HK-2 (cell line): ENCODE results near the gene SERPINE2.

Source experiments
- DNase-seq: peaks from one replicate; pipeline ENCODE4 v3.0.0-alpha.2; 2018; ENCODE audit not compliant: unreplicated experiment

The SERPINE2 gene

DNA sequence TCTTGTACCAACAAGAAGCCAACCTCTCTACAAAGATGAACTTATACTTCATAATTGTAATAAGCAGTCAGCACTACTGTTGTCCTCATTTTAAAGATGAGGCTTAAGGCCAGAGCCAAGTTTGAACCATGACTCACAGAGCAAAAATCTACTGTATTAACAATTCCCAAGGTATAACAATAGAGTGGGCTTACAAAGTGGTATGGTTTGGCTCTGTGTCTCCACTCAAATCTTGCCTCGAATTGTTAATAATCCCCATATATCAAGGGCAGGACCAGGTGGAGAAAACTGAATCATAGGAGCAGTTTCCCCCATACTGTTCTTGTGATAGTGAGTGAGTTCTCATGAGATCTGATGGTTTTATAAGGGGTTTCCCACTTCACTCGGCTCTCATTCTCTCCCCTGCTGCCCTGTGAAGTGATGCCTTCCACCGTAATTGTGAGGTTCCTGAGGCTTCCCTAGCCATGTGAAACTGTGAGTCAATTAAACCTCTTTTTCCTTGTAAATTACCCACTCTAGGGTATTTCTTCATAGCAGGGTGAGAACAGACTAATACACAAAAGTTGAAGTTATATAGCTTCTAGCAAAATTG lies 62.4 kb downstream of the SERPINE2 start:
- no peak for DNase-seq

- no peak for DNase-seq
Measured at GRCh38 chr2:223973606-223974005, 65.5 kb downstream of the SERPINE2 start.

GRCh38 chr2:223972656-223973102 lies 66.4 kb downstream of the SERPINE2 start:
- DNase-seq = no peak

DNA sequence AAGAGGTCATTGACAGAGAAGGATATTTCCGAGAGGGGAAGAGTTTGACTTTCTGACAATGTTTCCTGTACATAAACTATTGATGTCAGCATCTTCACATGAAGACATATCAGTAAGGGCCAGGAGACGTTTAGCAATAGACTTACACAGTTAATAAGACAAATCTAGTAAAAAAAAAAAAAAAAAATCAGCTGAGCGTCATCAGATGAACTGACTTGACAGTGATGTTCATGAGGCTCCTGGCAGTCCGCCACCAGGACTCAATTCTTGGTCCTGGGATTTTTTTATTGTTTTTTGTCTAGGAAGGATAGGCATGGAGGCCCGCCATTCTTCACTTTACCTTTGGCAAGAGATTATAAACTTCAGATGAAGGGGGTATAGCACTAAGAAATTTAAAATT lies 67.4 kb downstream of the SERPINE2 start:
- no peak for DNase-seq

DNA sequence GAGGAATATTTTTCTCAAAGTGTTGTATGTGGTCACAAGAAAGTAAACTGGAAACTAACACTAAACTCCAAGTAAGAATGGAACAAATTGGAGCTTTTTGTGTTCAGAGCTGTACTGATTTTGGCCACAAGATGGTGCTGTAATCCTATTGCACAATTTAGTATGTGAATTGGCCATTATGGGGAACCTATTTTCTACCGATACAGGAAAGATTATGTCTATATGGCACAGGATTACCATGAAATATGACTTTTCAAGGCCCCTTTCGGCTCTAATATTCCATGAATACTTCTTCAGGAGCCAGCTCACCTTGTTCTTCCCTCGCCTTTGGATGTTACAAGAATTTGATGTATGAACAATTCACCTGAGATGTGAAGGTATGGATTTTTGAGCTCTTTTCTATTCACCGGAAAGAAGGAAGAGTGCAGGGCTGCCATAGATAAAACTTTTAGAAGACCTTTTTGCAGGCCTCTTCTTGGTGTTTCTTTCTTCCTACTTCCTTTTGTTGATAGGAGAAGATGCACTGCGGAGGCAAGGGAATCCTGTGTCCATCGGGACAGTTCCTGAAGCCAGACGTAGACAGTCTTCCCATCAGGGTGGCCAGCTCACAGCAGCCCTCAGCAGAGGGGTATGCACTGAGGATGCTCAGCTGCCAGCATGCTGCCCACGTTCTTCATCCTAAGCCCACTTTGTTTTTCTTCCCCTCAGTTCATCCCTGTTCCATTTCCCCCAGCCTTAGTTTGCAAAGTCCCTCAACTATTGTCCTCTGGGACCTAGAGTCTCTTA lies 68.5 kb downstream of the SERPINE2 start:
- peak; percentile 33 for DNase-seq

GRCh38 chr2:223969856-223970255 lies 69.2 kb downstream of the SERPINE2 start:
- DNase-seq = no peak

GRCh38 chr2:223969315-223969714 lies 69.8 kb downstream of the SERPINE2 start:
- no peak for DNase-seq

DNA sequence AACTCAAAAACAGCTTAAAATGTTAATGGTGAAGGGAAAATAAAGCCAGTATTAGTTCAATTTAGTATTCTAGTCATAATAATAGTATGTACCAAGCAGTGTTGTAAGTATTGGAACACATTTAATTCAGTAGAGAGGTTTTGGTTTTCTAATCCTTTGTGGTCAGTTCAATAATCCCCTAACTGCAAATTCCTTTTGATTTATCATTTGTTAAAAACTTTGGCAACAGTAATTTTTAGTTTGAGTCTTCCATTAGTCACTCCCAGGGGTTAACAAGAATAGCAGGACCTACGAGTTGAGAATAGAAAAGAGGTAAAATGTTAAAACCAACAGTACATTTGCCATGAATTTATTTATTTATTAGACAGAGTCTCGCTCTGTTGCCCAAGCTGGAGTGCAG lies 71.1 kb downstream of the SERPINE2 start:
- DNase-seq = no peak

- no peak for DNase-seq
Measured at GRCh38 chr2:223959688-223960087, 79.4 kb downstream of the SERPINE2 start.

GRCh38 chr2:223957092-223957851 lies 81.8 kb downstream of the SERPINE2 start, which contains the start of gene MRPL44:
Gene MRPL44 (plus strand): TSS chr2:223957463. CDS start chr2:223957473, 10 bp downstream.
- peak; percentile 96 for DNase-seq

DNA sequence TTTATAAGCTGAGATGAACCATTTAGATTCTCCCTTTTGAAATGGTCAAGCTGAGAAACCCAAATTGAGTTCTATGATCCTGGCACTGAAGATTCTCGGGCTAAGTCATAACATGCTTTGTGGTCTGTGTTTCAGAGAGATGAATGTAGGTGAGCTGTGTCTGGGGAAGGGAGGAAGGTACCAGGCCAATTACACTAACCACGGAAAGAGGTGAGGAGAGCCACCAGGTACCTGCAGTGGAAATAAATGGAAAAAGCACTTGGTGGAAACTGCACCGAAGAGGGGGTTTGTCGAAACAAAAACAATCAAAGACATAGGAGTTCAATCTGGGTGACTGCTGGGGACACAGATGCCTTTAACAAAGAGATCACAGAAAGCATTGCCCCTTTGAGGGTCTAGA lies 82.8 kb downstream of the SERPINE2 start:
- no peak for DNase-seq

DNA sequence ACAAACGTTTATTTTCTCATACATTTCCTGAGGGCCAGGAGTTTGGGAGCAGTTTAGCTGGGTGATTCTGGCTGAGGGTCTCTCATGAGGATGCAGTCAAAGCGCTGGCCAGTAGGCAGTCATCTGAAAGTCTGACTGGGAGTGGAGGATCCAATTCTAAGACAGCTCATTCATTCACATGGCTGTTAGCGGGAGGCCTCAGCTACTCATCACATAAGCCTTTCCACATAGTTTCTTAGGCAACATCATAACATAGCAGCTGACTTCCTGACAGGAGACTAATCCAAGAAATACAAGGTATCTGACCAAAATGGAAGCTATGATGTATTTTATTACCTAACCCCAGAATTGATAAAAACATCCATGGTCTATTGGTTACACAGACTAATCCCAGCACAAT lies 84.7 kb downstream of the SERPINE2 start:
- DNase-seq = no peak

DNA sequence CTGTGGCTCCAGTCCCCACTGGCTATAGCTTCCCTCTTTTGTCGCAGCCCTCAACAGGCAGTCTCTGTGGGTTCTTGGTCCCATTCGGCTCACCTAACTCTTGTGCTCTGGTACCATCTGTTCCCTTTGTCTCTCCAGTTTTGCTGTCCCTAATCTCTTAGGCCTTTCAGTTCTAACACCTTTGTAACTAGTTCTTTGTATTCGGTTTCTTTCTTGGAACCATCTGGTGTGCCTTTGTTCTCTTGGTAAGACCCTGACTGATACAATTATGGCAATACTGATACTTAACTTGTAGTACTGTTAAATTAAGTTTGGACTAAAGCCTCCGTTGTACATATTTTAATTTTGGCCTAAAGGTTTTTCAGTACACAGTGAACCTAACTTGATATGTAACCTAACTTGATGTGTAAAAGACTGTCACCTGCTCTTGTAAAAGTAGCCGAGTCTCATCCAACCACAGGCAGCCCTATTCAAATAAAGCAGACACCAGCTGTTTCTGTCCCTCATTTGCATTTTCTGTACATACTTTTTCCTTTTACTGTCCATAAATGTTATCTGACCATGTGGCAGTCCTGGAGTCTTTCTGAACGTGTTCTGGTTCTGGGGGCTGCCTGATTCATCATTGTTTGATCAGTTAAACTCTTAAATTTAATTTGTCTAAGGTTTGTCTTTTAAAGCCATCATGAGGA lies 86.7 kb downstream of the SERPINE2 start:
- DNase-seq = no peak

GRCh38 chr2:223950448-223951347 lies 88.4 kb downstream of the SERPINE2 start:
- DNase-seq = no peak

DNA sequence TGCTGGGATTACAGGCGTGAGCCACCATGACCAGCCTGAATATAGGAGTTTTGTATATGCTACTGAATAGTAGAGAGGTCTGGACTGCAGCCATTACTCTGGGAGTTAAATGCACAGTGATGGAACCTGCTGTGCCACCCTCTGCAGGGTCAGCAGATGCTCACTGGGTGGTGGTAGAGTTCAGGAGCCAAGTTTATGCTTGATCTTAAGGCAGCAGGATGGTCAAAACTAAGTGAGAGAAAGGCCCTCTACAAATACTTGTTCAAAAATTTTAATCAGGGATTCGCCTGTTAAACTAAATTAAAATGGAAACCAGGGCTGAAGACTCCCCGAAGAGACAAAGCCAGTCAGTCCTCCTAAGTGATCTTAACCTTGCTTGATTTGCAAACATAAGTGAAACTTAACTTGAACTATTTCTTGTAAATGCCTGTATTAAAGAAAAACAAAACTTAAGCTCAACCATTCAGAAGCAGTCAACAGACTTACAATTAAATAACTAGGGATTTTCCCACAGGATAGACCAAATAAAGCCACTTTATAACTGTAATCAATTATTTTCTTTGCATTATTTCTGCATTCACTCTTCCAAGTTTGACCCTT lies 89.7 kb downstream of the SERPINE2 start:
- no peak for DNase-seq

GRCh38 chr2:223947711-223948205 lies 91.3 kb downstream of the SERPINE2 start:
- no peak for DNase-seq

DNA sequence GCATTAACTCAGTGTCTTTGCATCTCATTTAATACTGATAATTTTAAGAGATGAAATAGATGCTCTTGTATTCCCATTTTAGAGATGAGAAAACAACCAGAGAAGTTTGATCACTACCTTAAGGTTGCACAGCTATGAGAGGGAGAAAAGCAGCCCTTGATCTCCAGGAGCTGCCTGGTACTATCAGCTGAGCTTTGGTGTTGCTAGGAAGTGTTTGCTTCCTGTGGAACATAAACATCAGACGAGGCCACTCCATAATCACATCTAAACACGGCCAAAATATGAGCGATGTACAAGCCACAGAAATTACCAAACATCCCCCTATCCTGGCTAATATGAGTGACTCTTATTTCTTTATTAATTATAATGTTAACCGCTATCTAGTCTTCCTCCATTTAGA lies 93.3 kb downstream of the SERPINE2 start:
- DNase-seq = no peak

DNA sequence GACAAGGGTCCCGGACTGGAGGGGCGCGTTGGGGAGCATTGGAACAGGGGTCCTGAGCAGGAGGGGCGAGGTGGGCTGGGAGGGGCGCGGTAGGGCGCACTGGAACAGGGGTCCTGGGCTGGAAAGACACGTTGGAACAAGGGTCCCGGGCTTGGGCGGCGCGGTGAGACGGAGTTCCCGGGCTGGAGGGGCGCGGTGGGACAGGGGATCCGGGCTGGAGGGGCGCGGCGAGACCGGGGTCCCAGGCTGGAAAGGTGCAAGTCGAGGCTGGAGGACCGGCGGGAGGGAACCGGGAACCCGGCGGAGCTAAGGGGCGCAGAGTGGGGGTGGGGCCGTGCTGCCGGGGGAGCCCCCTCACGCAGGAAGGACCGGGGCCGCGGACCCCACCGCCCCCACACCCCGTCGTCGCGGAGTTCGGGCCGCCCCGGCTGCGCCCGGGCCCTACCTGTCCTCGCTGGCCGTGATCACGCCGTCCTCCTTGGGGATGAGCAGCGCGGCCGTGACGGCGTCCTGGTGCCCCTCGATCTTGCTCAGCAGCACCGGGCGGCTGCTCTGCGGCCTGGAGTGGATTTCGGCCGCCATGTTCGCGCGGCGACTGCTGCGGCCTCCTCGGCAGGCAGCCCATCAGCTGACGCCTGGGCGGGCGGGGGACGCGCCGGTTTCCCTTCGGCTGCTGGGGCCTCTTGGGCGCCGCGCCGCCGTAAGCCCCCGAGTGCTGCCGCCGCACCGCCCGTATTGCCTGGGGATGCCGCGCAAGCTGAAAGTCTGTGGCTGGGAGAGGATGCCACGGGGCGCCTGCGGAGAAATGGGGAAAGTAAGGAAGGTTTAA lies 94.2 kb downstream of the SERPINE2 start, which contains the start of gene WDFY1:
WDFY1 (minus strand) TSS at position 633 of the 829 bp plus-strand sequence; CDS start at position 582, 51 bp downstream.
- peak; percentile 86 for DNase-seq

- DNase-seq = peak; percentile 51
Measured at GRCh38 chr2:223944166-223944702, 94.9 kb downstream of the SERPINE2 start.
